ENCODE data around the gene PCDH17.

Gene PCDH17
- 0 to 0.54 (median 0.16) reads per million in 4 experiments for total RNA-seq

DNA sequence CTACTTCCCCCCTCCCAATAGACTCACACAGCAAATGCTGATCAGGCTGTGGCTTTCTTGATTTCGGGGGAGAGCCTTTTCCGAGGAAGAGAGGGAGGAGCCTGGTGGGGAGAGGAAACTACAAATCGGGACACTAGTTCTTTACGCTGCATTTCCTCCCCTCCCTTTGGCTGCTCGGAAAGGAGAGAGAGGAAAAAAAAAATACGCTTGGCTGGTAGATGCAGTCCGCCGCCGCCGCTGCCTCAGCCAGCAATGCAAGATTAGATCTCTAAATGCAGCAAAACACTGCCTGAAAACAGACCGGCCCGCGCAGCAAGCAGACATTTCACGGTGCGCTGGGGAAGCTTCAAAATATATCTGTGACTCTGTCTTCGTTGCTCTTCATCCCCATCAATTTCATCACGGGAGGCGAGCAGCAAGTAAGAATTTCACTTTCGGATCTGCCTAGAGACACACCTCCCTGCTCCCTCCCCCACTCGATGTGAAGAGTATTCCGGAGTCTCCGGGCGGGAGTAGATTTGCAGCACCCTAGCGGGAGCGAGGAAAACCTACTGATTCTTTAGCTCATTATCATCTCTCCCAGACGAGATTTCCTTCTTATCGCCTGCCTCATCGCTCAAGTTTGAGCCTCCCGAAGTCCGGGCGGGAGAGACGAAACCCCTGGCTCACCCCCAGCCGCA is at the start of gene PCDH17:
PCDH17 (plus strand) TSS at position 149 of the 680 bp plus-strand sequence. CDS start 803 bp downstream, outside the sequence.
- DNase-seq, result no peak

GRCh38 chr13:57582032-57582431 is 49.5 kb upstream of the PCDH17 start:
- no peak for DNase-seq

DNA sequence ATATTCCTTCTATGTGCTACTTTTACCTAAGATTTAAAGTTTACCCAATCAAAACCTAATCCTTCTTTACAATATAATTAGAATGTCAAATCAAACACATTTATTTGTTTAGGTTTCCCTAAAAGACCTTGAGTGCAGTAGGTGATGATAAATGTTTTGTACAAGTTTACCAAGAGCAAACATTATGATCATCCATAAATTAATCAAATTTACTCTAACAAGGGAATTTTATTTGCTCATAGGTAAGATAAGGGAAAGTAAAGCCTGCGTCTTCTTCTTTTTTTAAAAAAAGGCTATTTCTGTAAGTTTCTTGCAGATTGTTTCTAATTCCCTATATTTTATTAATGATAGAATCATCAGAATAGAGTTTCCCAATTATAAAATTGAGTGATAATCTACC is 48.0 kb upstream of the PCDH17 start:
- DNase-seq, result no peak

DNA sequence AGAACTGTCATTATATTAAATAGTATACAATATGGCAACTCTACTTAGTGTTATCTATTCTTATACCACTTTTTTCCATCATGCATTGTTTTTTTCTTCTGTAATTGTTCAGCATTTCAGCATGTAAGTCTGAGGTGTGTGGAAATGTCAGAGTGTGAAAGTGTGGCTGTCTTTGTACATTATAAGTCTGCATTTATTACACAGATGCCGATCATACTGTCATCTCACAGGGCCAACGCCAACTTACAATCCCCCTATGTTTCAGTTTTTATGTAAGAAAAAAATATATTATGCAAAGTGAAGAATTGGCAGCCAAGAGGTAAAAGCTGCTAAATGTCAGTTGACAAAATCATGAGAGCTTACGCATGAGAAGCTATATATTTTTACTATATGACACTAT is 42.9 kb upstream of the PCDH17 start:
- no peak for DNase-seq

- DNase-seq, result no peak
Measured at GRCh38 chr13:57595775-57596174, 35.8 kb upstream of the PCDH17 start.

DNA sequence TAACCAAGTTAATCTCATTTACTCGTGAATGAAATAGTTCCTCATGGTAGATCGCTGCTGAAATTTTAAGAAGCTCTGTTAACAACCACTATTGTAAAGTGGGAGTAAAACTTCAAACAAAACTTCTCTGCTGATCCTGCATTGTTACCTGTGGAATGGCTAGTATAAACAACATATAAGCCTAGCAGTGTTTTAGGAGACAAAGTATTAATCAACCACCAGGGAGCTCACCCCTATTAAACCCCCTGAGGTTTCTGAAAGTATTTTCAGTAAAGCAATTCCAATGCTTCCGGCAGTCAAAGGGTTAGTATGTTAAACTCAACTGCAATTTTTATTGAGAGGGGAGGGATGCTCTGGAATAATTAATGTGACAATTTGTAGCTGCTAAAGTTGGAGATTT is 30.0 kb upstream of the PCDH17 start:
- no peak for DNase-seq

- no peak for DNase-seq
Measured at GRCh38 chr13:57604442-57604841, 27.1 kb upstream of the PCDH17 start.

DNA sequence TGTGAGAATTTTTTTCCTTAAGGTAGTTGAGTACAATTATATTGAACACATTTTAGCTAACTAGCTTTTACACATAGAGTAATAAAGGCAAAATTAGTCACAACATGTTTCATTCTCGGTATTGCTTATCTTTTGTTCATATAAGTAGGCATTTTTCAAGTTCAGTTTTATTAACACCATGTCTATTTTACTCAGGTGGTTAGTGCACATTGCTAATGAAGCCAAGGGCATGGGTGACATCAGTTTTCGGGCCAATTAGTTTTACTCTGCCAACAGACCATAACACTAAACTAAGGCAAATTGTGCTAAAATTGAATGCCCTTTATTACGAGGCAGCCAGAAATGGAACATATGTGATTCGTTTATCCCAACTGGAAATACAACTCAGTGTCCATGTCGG is 19.6 kb upstream of the PCDH17 start:
- DNase-seq, result no peak

DNA sequence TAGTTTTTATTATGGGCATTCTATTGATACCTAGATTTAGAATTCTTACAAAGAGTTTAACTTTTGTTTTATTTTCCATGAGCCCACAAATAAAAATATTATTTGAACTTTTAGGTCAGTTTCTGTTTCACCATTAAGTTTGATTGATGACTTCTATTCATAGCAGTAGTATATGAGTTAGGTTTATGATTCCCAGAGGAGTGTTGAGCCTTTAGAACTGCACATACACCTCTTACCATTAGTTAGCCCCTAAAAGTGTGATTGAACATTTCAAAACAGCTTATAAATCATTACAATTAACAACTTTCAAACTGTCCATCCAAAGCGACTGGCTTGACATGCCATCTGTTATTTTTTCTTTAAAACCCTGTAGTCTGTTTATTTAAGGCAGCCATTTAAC is 19.0 kb upstream of the PCDH17 start:
- DNase-seq, result no peak

DNA sequence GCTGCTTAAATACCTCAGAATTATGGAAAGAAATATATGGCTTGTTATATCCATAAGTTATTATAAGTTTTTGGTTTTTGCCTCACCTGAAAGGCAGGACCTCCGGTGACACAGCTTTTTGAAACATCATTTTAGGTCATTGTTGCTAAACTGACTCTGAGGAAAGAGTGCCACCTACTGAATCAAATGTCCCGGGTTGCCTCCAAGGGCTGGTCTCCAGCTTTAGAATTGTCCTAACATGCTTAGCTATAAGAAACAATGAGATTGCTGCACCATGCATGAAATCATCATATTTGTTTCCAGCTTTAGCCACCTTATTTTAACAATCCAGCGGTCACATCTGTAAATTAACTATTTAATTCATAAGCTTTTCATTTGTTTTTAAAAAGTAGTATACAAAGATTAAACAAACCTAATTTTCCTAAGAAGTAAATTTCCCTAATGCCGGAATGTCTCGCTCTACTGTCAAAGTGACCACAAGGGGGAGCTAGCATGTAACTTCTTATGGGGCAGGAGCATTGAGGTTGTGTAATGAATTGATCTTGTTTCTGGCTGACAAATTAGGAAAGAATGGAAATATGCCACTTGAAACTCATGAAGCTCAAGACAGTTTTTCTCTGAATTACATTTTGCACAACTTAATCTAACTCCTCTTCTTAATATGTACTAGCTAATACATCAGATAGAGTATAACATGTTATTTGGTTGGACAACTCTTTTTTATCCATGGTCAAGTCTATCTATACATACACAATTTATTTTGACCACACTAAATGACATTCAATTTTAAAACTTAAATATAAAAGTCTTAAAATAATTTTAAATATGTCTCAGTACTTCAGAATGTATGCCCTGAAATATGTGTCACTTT is 6.7 kb upstream of the PCDH17 start:
- DNase-seq, result no peak

DNA sequence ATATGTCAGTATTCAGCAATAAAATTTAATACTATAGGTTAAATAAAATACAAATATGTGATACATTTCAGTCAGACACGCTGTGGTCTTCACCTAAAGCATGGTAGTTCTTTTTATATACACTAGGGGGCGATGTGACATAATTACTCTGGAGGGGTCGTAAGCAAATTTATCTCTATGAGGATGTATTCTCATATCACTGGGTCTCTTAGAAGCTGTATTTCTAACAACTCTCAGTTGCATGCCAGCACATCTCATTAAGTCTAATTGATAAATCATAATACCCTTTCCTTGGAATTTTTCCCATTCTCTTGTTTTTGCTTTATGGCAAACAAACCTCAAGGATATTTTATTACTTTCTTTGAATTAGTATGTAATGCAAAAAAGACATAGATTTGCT is 3.9 kb upstream of the PCDH17 start:
- no peak for DNase-seq

DNA sequence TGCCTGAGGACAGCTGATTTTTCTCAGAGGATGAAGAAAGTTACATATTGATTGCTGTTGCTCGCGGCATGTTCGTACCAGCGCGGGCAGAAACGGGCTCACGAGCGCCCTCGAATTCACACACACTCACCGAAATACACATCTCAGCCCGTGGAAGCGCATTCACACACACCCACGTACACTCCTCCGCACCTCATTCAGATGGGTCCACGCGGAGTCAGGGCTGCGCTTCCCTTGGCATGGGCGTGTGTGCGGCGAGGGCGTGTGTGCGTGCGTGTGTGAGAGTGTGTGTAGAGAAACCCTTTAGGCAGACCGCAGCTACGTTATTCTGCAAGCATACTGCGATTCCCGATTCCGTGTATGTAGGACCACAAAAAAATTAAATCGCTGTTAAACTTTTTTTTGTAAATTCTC is 2.1 kb upstream of the PCDH17 start:
- DNase-seq, result no peak

- no peak for DNase-seq
Measured at GRCh38 chr13:57629821-57630235, 1.7 kb upstream of the PCDH17 start.

DNA sequence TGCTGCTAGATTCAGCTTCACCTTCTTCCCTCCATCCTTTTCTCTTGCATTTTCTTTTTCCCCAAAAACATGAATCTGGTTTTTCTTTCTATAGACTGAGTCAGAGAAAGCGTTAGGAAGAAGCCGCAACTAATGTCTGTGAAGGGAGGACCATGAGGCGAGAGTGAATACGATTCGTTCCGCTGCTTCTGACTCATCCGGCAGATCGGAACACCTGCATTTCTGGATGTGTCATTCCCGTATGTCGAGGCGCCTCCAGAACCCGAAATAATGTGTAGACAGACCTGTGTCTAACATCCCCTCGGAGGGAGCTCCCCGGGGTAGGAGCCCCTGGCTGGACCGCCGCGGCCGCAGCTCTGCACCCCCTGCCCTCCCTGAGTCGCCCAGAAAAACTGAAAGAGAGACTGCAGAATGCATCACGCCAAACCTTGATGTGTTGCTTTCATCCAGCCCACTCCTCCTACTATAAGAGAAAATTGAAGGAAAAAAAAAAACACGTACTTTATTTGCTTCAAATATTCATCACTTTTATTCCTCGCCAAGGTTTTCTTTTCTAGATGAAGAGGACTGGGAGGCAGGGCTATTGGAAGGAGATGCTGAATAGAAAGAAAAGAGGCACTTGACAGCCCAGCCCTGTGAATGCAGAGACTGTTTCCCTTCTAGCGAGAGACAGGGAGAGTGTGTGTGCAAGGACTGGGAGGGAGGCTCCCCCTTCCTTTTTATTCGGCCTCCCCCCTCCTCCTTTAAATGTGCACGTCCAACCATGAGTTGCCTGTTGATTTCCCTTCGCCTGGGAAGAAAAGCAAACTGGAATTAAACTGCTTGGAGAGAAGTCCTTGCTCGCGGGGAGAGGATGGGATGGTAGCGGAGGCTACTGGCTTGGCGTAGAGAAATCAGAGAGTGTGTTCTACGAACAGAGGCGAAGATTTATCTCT is 616 bp upstream of the PCDH17 start:
- DNase-seq, result no peak

DNA sequence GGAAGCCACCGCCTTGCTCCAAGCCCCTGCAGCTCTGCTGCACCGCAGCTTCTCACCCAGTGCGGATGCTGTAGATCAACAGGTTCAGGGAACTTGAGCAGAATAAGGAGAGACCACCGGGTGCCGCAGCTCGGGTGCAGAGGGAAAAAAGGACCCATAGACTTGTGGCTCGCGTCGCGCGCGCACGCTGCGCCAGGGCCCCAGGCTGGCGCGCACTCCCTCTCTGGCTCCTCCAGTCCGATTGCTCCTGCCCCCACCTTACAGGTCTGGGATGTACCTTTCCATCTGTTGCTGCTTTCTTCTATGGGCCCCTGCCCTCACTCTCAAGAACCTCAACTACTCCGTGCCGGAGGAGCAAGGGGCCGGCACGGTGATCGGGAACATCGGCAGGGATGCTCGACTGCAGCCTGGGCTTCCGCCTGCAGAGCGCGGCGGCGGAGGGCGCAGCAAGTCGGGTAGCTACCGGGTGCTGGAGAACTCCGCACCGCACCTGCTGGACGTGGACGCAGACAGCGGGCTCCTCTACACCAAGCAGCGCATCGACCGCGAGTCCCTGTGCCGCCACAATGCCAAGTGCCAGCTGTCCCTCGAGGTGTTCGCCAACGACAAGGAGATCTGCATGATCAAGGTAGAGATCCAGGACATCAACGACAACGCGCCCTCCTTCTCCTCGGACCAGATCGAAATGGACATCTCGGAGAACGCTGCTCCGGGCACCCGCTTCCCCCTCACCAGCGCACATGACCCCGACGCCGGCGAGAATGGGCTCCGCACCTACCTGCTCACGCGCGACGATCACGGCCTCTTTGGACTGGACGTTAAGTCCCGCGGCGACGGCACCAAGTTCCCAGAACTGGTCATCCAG is 964 bp downstream of the PCDH17 start:
- DNase-seq, result no peak

- DNase-seq, result no peak
Measured at GRCh38 chr13:57633141-57633949, 1.8 kb downstream of the PCDH17 start.

DNA sequence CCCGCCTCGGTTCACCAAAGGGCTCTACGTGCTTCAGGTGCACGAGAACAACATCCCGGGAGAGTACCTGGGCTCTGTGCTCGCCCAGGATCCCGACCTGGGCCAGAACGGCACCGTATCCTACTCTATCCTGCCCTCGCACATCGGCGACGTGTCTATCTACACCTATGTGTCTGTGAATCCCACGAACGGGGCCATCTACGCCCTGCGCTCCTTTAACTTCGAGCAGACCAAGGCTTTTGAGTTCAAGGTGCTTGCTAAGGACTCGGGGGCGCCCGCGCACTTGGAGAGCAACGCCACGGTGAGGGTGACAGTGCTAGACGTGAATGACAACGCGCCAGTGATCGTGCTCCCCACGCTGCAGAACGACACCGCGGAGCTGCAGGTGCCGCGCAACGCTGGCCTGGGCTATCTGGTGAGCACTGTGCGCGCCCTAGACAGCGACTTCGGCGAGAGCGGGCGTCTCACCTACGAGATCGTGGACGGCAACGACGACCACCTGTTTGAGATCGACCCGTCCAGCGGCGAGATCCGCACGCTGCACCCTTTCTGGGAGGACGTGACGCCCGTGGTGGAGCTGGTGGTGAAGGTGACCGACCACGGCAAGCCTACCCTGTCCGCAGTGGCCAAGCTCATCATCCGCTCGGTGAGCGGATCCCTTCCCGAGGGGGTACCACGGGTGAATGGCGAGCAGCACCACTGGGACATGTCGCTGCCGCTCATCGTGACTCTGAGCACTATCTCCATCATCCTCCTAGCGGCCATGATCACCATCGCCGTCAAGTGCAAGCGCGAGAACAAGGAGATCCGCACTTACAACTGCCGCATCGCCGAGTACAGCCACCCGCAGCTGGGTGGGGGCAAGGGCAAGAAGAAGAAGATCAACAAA is 2.6 kb downstream of the PCDH17 start:
- no peak for DNase-seq

- DNase-seq, result no peak
Measured at GRCh38 chr13:57634839-57635165, 3.3 kb downstream of the PCDH17 start.

DNA sequence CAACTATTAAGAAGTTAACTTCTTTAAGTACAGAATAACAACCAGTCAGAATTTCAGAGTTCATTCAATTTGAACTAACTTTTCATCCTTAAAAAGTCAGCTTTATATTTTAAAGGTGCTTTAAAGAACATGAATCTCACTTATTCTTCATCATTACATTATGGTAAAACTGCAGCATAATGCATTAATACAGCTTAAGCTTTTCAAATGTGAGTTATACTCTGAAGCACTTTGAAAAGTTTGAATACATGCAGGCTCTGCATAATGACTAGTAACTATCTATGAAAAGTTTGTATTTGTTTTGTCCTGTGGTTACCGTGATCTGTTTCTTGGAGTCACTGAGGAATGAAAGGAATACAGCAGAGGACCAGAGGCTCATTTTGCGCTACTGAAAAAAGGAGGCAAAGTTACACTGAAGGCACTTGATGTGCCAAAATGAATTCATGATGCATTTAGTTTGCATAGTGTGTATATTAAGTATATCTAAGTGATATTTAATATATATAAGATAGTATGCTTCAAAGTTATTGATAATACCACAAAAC is 4.1 kb downstream of the PCDH17 start:
- no peak for DNase-seq

GRCh38 chr13:57636816-57637215 is 5.3 kb downstream of the PCDH17 start:
- DNase-seq, result no peak

All from effector CD8-positive, alpha-beta T cell (primary cell).